ENCODE measurements around the gene HS3ST4. TPM values are rescaled to one million over a fixed set of nuclear protein-coding genes. Genes with fewer than 3 reads are reported as not detected.

The HS3ST4 gene
- total RNA-seq, 2 donors from 2014 or later: 4.7 to 5.0 TPM

DNA sequence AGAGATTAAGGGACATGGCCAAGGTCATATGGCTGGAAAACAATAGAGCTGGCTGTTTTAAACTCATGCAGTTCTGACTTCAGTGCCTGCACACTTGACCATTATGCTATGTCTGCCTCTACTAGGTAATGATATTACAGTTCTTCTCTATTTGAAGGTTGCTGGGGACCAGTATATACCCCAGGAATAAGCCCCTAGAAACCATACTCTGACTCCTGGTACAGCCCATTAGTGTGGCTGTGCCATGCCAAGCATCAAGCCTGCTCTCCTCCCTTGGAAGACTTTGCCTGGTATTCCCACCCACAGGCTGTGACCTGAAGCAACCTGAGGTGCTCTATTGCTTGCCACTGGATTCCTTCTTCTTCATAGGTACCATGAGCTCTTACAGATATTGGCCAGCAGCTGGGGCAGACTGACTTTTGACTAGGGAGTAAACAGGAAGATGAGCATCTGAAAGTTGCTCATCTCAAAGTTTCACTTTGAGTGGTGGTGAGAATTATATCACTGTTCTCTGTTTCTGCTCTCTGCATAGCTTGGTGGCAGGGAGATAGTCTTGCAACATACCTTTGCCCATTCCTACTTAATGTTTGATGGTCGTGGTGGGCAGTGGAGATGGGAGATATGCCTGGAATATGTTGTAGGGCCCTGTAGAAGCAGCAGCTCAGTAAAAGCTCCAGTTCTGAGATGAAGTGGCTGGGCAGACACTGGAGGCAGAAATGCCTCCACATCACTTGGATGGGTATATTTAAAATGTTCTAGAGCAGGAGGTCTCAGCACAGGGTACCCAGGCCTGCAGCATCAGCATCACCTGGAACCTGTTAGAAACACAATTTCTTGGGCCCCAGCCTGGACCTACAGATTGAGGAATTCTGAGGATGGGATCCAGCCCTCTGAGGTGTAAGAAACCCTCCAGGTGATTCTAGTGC, 274.7 kb downstream of the HS3ST4 start:
- H3K27ac Mint-ChIP-seq: no peak overlapping the region
- no peak for TF ChIP-seq CTCF (conservative IDR thresholded peaks at IDR 0.05)
- no peaks in the 10 kb centered on the region for H3K27me3 ChIP-seq (ENCODE audit: control insufficient read depth, insufficient read depth, low read length, poor library complexity, severe bottlenecking)
- H3K27ac ChIP-seq (ENCODE audit: low read depth, low read length): no peak overlapping the region
- no peaks in the 10 kb centered on the region for H3K36me3 Mint-ChIP-seq (ENCODE audit: low read depth)
- no peaks in the 10 kb centered on the region for H3K9me3 ChIP-seq (ENCODE audit: control insufficient read depth, low read length)
- H3K4me3 ChIP-seq (ENCODE audit: low read length): no peak overlapping the region
- H3K9me3 Mint-ChIP-seq: peaks cover 3% of the 10 kb centered on the region
- no peak for DNase-seq
- no peaks in the 10 kb centered on the region for H3K27me3 Mint-ChIP-seq (ENCODE audit: insufficient read depth)
- H3K4me1 Mint-ChIP-seq: no peaks in the 10 kb centered on the region
- no peaks in the 10 kb centered on the region for H3K4me1 ChIP-seq (ENCODE audit: control insufficient read depth, insufficient read depth, low read length)
- WGBS, 2 experiments (ENCODE audit: insufficient coverage in 1 of 2, insufficient read length in 1 of 2): 83 to 86% methylated on average over 1 of the region's 1 CpG
- H3K4me3 Mint-ChIP-seq: no peak overlapping the region
- H3K36me3 ChIP-seq (ENCODE audit: control insufficient read depth, insufficient read depth, low read length): no peaks in the 10 kb centered on the region
- no peak overlapping the region for H3K9ac ChIP-seq (ENCODE audit: extremely low read depth, low read length, poor library complexity, severe bottlenecking)

GRCh38 chr16:25977121-25977520, 285.4 kb downstream of the HS3ST4 start:
- peaks cover 3% of the 10 kb centered on the region for H3K36me3 Mint-ChIP-seq (ENCODE audit: low read depth)
- H3K4me3 Mint-ChIP-seq: no peak overlapping the region
- 92 to 100% methylated on average over 1 to 4 of the region's 4 CpGs for WGBS, 2 experiments (ENCODE audit: insufficient coverage in 1 of 2, insufficient read length in 1 of 2)
- Histone ChIP-seq H3K4me1 (ENCODE audit: control insufficient read depth, insufficient read depth, low read length) (peaks cover 5% of the 10 kb centered on the region), H3K36me3 (ENCODE audit: control insufficient read depth, insufficient read depth, low read length) (no peaks in the 10 kb centered on the region), H3K9ac (ENCODE audit: extremely low read depth, low read length, poor library complexity, severe bottlenecking) (no peak overlapping the region), H3K27me3 (ENCODE audit: control insufficient read depth, insufficient read depth, low read length, poor library complexity, severe bottlenecking) (no peaks in the 10 kb centered on the region), H3K27ac (ENCODE audit: low read depth, low read length) (no peak overlapping the region), H3K4me3 (ENCODE audit: low read length) (no peak overlapping the region), H3K9me3 (ENCODE audit: control insufficient read depth, low read length) (peaks cover 2% of the 10 kb centered on the region)
- peaks cover 7% of the 10 kb centered on the region for H3K27me3 Mint-ChIP-seq (ENCODE audit: insufficient read depth)
- DNase-seq: no peak
- peaks cover 6% of the 10 kb centered on the region for H3K9me3 Mint-ChIP-seq
- H3K27ac Mint-ChIP-seq: no peak overlapping the region
- peaks cover 8% of the 10 kb centered on the region for H3K4me1 Mint-ChIP-seq
- no peak for TF ChIP-seq CTCF (conservative IDR thresholded peaks at IDR 0.05)

- no peak overlapping the region for H3K4me3 ChIP-seq (ENCODE audit: low read length)
- Mint-ChIP-seq H3K4me3 (no peak overlapping the region), H3K9me3 (peaks cover 4% of the 10 kb centered on the region), H3K27me3 (ENCODE audit: insufficient read depth) (peaks cover 7% of the 10 kb centered on the region), H3K4me1 (peaks cover 8% of the 10 kb centered on the region), H3K36me3 (ENCODE audit: low read depth) (peaks cover 3% of the 10 kb centered on the region), H3K27ac (no peak overlapping the region)
- no peaks in the 10 kb centered on the region for H3K27me3 ChIP-seq (ENCODE audit: control insufficient read depth, insufficient read depth, low read length, poor library complexity, severe bottlenecking)
- no peak for DNase-seq
- H3K36me3 ChIP-seq (ENCODE audit: control insufficient read depth, insufficient read depth, low read length): no peaks in the 10 kb centered on the region
- TF ChIP-seq CTCF (conservative IDR thresholded peaks at IDR 0.05): no peak
- no peak overlapping the region for H3K27ac ChIP-seq (ENCODE audit: low read depth, low read length)
- no peaks in the 10 kb centered on the region for H3K9me3 ChIP-seq (ENCODE audit: control insufficient read depth, low read length)
- no peak overlapping the region for H3K9ac ChIP-seq (ENCODE audit: extremely low read depth, low read length, poor library complexity, severe bottlenecking)
- H3K4me1 ChIP-seq (ENCODE audit: control insufficient read depth, insufficient read depth, low read length): peaks cover 5% of the 10 kb centered on the region
These were observed 286.5 kb downstream of the HS3ST4 start for GRCh38 chr16:25978218-25978617.
